ENCODE measurements around the gene NPW. TPM values are rescaled to one million over a fixed set of nuclear protein-coding genes. Genes with fewer than 3 reads are reported as not detected.
A peak's percentile ranks its signal among the peaks of the same experiment; 100 is the strongest.

The NPW gene
- total RNA-seq, 2 donors from 2014 or later, result 1.8 to 3.6 TPM

DNA sequence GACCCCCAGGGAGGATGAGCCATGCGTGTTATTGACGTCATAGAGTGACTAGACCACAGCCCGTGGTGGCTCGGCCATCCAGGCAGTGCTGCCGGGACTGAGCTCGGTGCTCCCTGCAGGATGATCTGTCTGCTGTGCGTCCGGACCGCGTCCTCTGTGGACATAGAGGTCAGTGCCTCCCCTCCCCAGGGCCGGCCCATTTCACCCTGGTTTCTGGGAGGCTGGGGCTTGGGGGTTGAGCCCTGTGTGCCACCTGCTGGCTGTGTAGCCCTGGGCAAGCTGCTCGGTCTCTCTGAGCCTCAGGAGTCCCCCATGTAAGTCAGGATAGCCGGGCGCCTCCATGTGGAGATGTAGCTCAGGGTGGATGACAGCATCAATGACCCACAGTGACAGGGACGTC is 36.5 kb downstream of the NPW start:
- H3K4me1 ChIP-seq (replicated peaks), result no peaks in the 10 kb centered on the region
- H3K4me3 ChIP-seq, result no peak overlapping the region
- H3K9me3 ChIP-seq, result no peaks in the 10 kb centered on the region
- no peaks in the 10 kb centered on the region for H3K27me3 ChIP-seq (replicated peaks; ENCODE audit: insufficient read depth)
- peaks cover 0 to 2% of the 10 kb centered on the region in 2 donors for H3K36me3 ChIP-seq
- intact Hi-C loops (cut with DNase I), result no loop called here
- no peak overlapping the region for H3K27ac ChIP-seq
- DNase-seq (ENCODE audit: low spot score), result no peak
- WGBS, result 69% methylated on average over 15 of the region's 15 CpGs
- no peak for TF ChIP-seq POLR2A (IDR thresholded peaks at IDR 0.05)
- peak in 1 of 4 experiments; percentile 18 for TF ChIP-seq CTCF (IDR thresholded peaks at IDR 0.05)

- intact Hi-C loops (cut with DNase I), result no loop called here
- TF ChIP-seq CTCF (IDR thresholded peaks at IDR 0.05), result no peak
- no peak for TF ChIP-seq POLR2AphosphoS5 (IDR thresholded peaks at IDR 0.05)
- no peak for TF ChIP-seq POLR2A (IDR thresholded peaks at IDR 0.05)
- Histone ChIP-seq H3K27ac (no peak overlapping the region), H3K4me1 (replicated peaks) (no peaks in the 10 kb centered on the region), H3K36me3 (peaks cover 0 to 2% of the 10 kb centered on the region in 2 donors), H3K4me3 (no peak overlapping the region), H3K27me3 (replicated peaks; ENCODE audit: insufficient read depth) (no peaks in the 10 kb centered on the region), H3K9me3 (no peaks in the 10 kb centered on the region)
- no peak for DNase-seq (ENCODE audit: low spot score)
- WGBS, result 74% methylated on average over 19 of the region's 19 CpGs
Observed at GRCh38 chr16:2056681-2057407, 37.3 kb downstream of the NPW start.

DNA sequence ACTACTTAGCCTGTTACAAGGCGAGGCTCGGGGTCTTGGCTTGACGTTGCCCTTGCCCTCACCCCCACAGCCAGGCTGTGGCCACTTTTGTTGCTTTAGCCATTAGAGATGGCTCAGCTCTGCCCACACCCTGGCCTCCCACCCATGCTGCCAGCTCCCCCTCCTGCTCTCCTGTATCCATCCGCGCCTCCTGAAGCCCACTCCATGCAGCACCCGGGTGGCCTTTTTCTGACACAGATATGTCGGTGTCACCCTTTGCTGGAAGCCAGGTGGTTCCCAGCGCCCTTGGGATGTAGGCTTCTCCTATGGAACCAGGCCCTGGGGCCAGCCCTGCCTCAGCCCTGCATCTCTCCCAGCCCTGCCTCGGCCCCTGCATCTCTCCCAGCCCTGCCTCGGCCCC is 37.9 kb downstream of the NPW start:
- H3K36me3 ChIP-seq, result peaks cover under 1 to 3% of the 10 kb centered on the region in 2 donors
- H3K27me3 ChIP-seq (replicated peaks; ENCODE audit: insufficient read depth), result no peaks in the 10 kb centered on the region
- H3K4me3 ChIP-seq, result no peak overlapping the region
- H3K9me3 ChIP-seq, result no peaks in the 10 kb centered on the region
- DNase-seq (ENCODE audit: low spot score), result no peak
- TF ChIP-seq POLR2AphosphoS5 (IDR thresholded peaks at IDR 0.05) (no peak), POLR2A (IDR thresholded peaks at IDR 0.05) (no peak), CTCF (IDR thresholded peaks at IDR 0.05) (no peak)
- intact Hi-C loops (cut with DNase I), result no loop called here
- no peak overlapping the region for H3K27ac ChIP-seq
- no peaks in the 10 kb centered on the region for H3K4me1 ChIP-seq (replicated peaks)
- 96% methylated on average over 10 of the region's 10 CpGs for WGBS

GRCh38 chr16:2058420-2058819 is 38.8 kb downstream of the NPW start:
- Histone ChIP-seq H3K9me3 (no peaks in the 10 kb centered on the region), H3K36me3 (peaks cover 6 to 12% of the 10 kb centered on the region in 2 donors), H3K27ac (no peak overlapping the region), H3K27me3 (replicated peaks; ENCODE audit: insufficient read depth) (no peaks in the 10 kb centered on the region), H3K4me1 (replicated peaks) (no peaks in the 10 kb centered on the region), H3K4me3 (no peak overlapping the region)
- no peak for DNase-seq (ENCODE audit: low spot score)
- TF ChIP-seq CTCF (IDR thresholded peaks at IDR 0.05), result no peak
- TF ChIP-seq POLR2AphosphoS5 (IDR thresholded peaks at IDR 0.05), result no peak
- no peak for TF ChIP-seq POLR2A (IDR thresholded peaks at IDR 0.05)
- intact Hi-C loops (cut with DNase I), result no loop called here
- 70% methylated on average over 13 of the region's 13 CpGs for whole genome bisulfite sequencing

DNA sequence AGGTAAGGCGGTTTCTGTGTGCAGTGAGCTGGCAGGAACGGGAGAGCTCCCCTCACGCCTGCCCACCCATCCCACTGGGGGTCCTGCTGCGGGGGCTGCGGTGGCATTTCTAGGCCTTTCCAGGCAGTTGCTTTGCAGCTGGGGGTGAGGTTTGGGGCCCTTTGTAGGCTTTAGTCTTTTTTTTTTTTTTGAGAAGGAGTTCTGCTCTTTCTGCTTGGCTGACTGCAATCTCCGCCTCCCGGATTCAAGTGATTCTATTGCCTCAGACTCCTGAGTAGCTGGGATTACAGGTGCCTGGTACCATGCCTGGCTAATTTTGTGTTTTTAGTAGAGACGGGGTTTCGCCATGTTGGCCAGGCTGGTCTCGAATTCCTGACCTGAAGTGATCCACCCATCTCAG is 39.3 kb downstream of the NPW start:
- TF ChIP-seq CTCF (IDR thresholded peaks at IDR 0.05), result no peak
- no peak for TF ChIP-seq POLR2A (IDR thresholded peaks at IDR 0.05)
- Histone ChIP-seq H3K27me3 (replicated peaks; ENCODE audit: insufficient read depth) (no peaks in the 10 kb centered on the region), H3K4me3 (no peak overlapping the region), H3K27ac (no peak overlapping the region), H3K9me3 (no peaks in the 10 kb centered on the region), H3K4me1 (replicated peaks) (no peaks in the 10 kb centered on the region), H3K36me3 (peaks cover 6 to 12% of the 10 kb centered on the region in 2 donors)
- no peak for DNase-seq (ENCODE audit: low spot score)
- intact Hi-C loops (cut with DNase I), result no loop called here
- WGBS, result 95% methylated on average over 10 of the region's 10 CpGs
